H1 (cell line): Measurements from ENCODE around the gene LMNTD2. TPM values are rescaled to one million over a fixed set of nuclear protein-coding genes. Genes with fewer than 3 reads are reported as not detected.

Experiments
- CTCF ChIA-PET: fragments of 300-600 bp; sonication (Branson Sonifier 250); formaldehyde crosslinking; loops from one replicate; lab custom pipeline; 2021; ENCODE audit not compliant: partially characterized antibody; lab: Charles Lee
- POLR2A ChIA-PET: fragments of 300-600 bp; sonication (Branson Sonifier 250); formaldehyde crosslinking; loops from one replicate; lab custom pipeline; 2021; ENCODE audit warnings: inconsistent platforms; ENCODE audit not compliant: partially characterized antibody; lab: Charles Lee
- DNase-seq, 2 experiments: peaks; one replicate each; pipeline versions ENCODE4 v3.0.0 to v3.0.0-alpha.2; 2010 to 2022; ENCODE audit warnings: low spot score in 2 of 2, low read depth in 1 of 2, mixed read lengths in 1 of 2
- FAIRE-seq: peaks from 2 replicates; lab custom pipeline; 2011; peaks lifted over from hg19 to GRCh38; lab: Jason Lieb, UNC
- H2AFZ ChIP-seq: 2 replicates; pipeline ENCODE4 v1.8.1; 2012; ENCODE audit warnings: low read length, inconsistent platforms
- H2AK5ac ChIP-seq: 2 replicates; pipeline ENCODE4 v1.6.1; 2013; ENCODE audit warnings: low read depth, low read length
- H2BK120ac ChIP-seq: replicated peaks from 2 replicates; pipeline ENCODE3; 2013; ENCODE audit warnings: low read depth, low read length, inconsistent platforms
- H2BK12ac ChIP-seq: 2 replicates; pipeline ENCODE4 v1.6.1; 2013; ENCODE audit warnings: low read depth, low read length
- H2BK15ac ChIP-seq: 2 replicates; pipeline ENCODE4 v1.6.1; 2013; ENCODE audit warnings: low read length
- H2BK20ac ChIP-seq: 2 replicates; pipeline ENCODE4 v1.6.1; 2013; ENCODE audit warnings: low read length
- H2BK5ac ChIP-seq: 2 replicates; pipeline ENCODE4 v1.6.1; 2013; ENCODE audit warnings: low read depth, low read length
- H3K14ac ChIP-seq: 2 replicates; pipeline ENCODE4 v1.6.1; 2013; ENCODE audit warnings: inconsistent platforms; ENCODE audit not compliant: insufficient read length
- H3K18ac ChIP-seq: 2 replicates; pipeline ENCODE4 v1.6.1; 2013; ENCODE audit warnings: low read length; ENCODE audit errors: extremely low read depth
- H3K23ac ChIP-seq: 2 replicates; pipeline ENCODE4 v1.6.1; 2013; ENCODE audit warnings: inconsistent platforms; ENCODE audit not compliant: insufficient read length
- H3K23me2 ChIP-seq: 2 replicates; pipeline ENCODE4 v1.6.1; 2013; ENCODE audit warnings: low read depth, low read length
- H3K27ac ChIP-seq: 2 replicates; pipeline ENCODE4 v1.6.1; 2011; ENCODE audit warnings: low read depth, low read length, inconsistent platforms
- H3K27me3 ChIP-seq, 4 experiments: replicated peaks in 1 of 4; 1 replicate in 1 of 4; 2 replicates in 3 of 4; pipeline versions ENCODE4 v1.6.1 to v1.8.1; 2011 to 2013; ENCODE audit warnings: low read length in 3 of 4, mild to moderate bottlenecking in 3 of 4, inconsistent platforms in 2 of 4, mixed read lengths in 2 of 4, moderate library complexity in 1 of 4; ENCODE audit not compliant: control insufficient read depth in 3 of 4, insufficient read depth in 3 of 4; ENCODE audit errors: extremely low read depth in 1 of 4
- H3K36me3 ChIP-seq, 4 experiments: 2 replicates each; pipeline versions ENCODE4 v1.6.1 to v1.8.1; 2011 to 2013; ENCODE audit warnings: mild to moderate bottlenecking in 4 of 4, low read length in 3 of 4, moderate library complexity in 2 of 4, control low read depth in 1 of 4, inconsistent platforms in 1 of 4; ENCODE audit not compliant: insufficient read depth in 4 of 4, control insufficient read depth in 2 of 4
- H3K4ac ChIP-seq: replicated peaks from 2 replicates; pipeline ENCODE3; 2013; ENCODE audit warnings: low read length, low read depth, mixed read lengths, inconsistent platforms; ENCODE audit not compliant: insufficient read length
- H3K4me1 ChIP-seq, 4 experiments: replicated peaks in 1 of 4; 1 replicate in 1 of 4; 2 replicates in 3 of 4; pipeline versions ENCODE4 v1.6.1 to v1.8.1; 2011 to 2013; ENCODE audit warnings: low read length in 3 of 4, inconsistent platforms in 2 of 4, mixed read lengths in 1 of 4; ENCODE audit not compliant: insufficient read depth in 4 of 4, control insufficient read depth in 3 of 4
- H3K4me2 ChIP-seq, 2 experiments: 2 replicates each; pipeline versions ENCODE4 v1.6.1 to v1.8.1; 2011 to 2013; ENCODE audit warnings: low read depth in 2 of 2, low read length in 2 of 2, control low read depth in 1 of 2, inconsistent platforms in 1 of 2, mild to moderate bottlenecking in 1 of 2; ENCODE audit not compliant: insufficient read depth in 1 of 2
- H3K4me3 ChIP-seq, 4 experiments: fragments of 200-600, 300-600 bp in 1 of 4; sonication (generic), shearing (Covaris generic), sonication (Bioruptor Twin) in 1 of 4; 2 replicates each; pipeline versions ENCODE4 v1.5.1 to v1.8.1; 2011 to 2016; ENCODE audit warnings: low read length in 4 of 4, low read depth in 3 of 4, control low read depth in 2 of 4, inconsistent platforms in 2 of 4, mild to moderate bottlenecking in 2 of 4, mixed read lengths in 1 of 4, moderate library complexity in 1 of 4; ENCODE audit not compliant: insufficient read depth in 2 of 4; ENCODE audit errors: extremely low read depth in 1 of 4
- H3K56ac ChIP-seq: replicated peaks from 2 replicates; pipeline ENCODE3; 2013; ENCODE audit warnings: low read depth, mild to moderate bottlenecking, mixed read lengths, low read length, inconsistent platforms; ENCODE audit not compliant: insufficient read length
- H3K79me1 ChIP-seq: 2 replicates; pipeline ENCODE4 v1.6.1; 2013; ENCODE audit warnings: low read depth, low read length, control low read depth
- H3K79me2 ChIP-seq, 2 experiments: 2 replicates each; pipeline versions ENCODE4 v1.6.1 to v1.8.1; 2012 to 2013; ENCODE audit warnings: low read length in 2 of 2, mild to moderate bottlenecking in 2 of 2, inconsistent platforms in 1 of 2; ENCODE audit not compliant: insufficient read depth in 2 of 2, control insufficient read depth in 1 of 2
- H3K9ac ChIP-seq, 4 experiments: replicated peaks in 1 of 4; 1 replicate in 1 of 4; 2 replicates in 3 of 4; pipeline versions ENCODE4 v1.6.1 to v1.8.1; 2011 to 2013; ENCODE audit warnings: low read depth in 3 of 4, low read length in 3 of 4, control low read depth in 2 of 4, mild to moderate bottlenecking in 2 of 4, moderate library complexity in 2 of 4, inconsistent platforms in 1 of 4; ENCODE audit errors: extremely low read depth in 1 of 4
- H3K9me3 ChIP-seq, 2 experiments: 2 replicates each; pipeline versions ENCODE4 v1.6.1 to v1.8.1; 2012 to 2013; ENCODE audit warnings: mild to moderate bottlenecking in 2 of 2, moderate library complexity in 2 of 2, control low read depth in 1 of 2, inconsistent platforms in 1 of 2, low read depth in 1 of 2, low read length in 1 of 2, mixed read lengths in 1 of 2; ENCODE audit not compliant: insufficient read depth in 2 of 2
- H4K20me1 ChIP-seq, 2 experiments: replicated peaks in 1 of 2; 2 replicates each; pipeline versions ENCODE3 to v1.8.1; 2011 to 2013; ENCODE audit warnings: inconsistent platforms in 2 of 2, low read length in 2 of 2, mild to moderate bottlenecking in 1 of 2; ENCODE audit not compliant: insufficient read depth in 2 of 2, control insufficient read depth in 1 of 2
- H4K5ac ChIP-seq: 2 replicates; pipeline ENCODE4 v1.6.1; 2013; ENCODE audit warnings: low read length, low read depth, mixed read lengths, inconsistent platforms; ENCODE audit not compliant: insufficient read length
- H4K8ac ChIP-seq: 2 replicates; pipeline ENCODE4 v1.8.0; 2013; ENCODE audit warnings: mild to moderate bottlenecking, moderate library complexity, low read length, inconsistent platforms; ENCODE audit not compliant: insufficient read depth; ENCODE audit errors: extremely low read depth
- H4K91ac ChIP-seq: replicated peaks from 2 replicates; pipeline ENCODE3; 2013; ENCODE audit warnings: low read length, mixed read lengths, inconsistent platforms; ENCODE audit not compliant: insufficient read length
- SUZ12 ChIP-seq: fragments of 200-600 bp; sonication (generic); IDR thresholded peaks from 2 replicates; pipeline ENCODE4 v1.6.1; 2012; ENCODE audit warnings: mild to moderate bottlenecking, inconsistent platforms, low read length, moderate library complexity, mixed read lengths
- TAF1 ChIP-seq: IDR thresholded peaks from 2 replicates; pipeline ENCODE4 v1.6.1; 2011; ENCODE audit warnings: mild to moderate bottlenecking, low read depth, low read length
- WGBS, 2 experiments: shearing (Covaris generic) in 1 of 2; methylation state at CpG; one replicate each; pipeline versions ENCODE4 v1.1.6 to v1.1.7; 2013 to 2015; ENCODE audit warnings: low lambda C conversion rate in 2 of 2, mixed read lengths in 2 of 2, inconsistent platforms in 1 of 2, low coverage in 1 of 2, missing lambda C conversion rate in 1 of 2; ENCODE audit not compliant: insufficient replicate concordance in 2 of 2, insufficient coverage in 1 of 2, insufficient read length in 1 of 2; ENCODE audit errors: extremely low coverage in 1 of 2, missing lambda C conversion rate in 1 of 2; 5-methylcytosine and 5-hydroxymethylcytosine counted together
- polyA plus RNA-seq, 7 experiments: library from polyadenylated mRNA; depleted of rRNA in 3 of 7; stranded (reverse) in 5 of 7; unstranded in 2 of 7; fragments of >200 nt in 5 of 7; fragments of 200-250 nt in 2 of 7; gene quantifications; 1 replicate in 5 of 7; 2 replicates in 1 of 7; 4 replicates in 1 of 7; pipeline versions ENCODE4 v1.2.1 to v1.2.3, GENCODE V29; 2011 to 2013; ENCODE audit warnings: missing spikeins in 2 of 7, mixed read lengths in 2 of 7
- total RNA-seq: library from RNA; stranded (reverse); fragmentation: NEBNext Ultra II Directional; extraction: Animal tissue kit (Norgen Biotek cat#: 25700); gene quantifications from 2 replicates; pipeline ENCODE4 v1.2.1, GENCODE V29; 2021

Gene LMNTD2
- total and polyA plus RNA-seq, 2 of the 8 experiments (the other 6 are each of a cell fraction or from before 2014, with no cell fraction given), result 1.6 to 3.1 TPM

- Histone ChIP-seq H3K27me3 (peaks cover 8 to 17% (median 13%) of the 10 kb centered on the region in 4 experiments), H3K9ac (no peak overlapping the region; a peak in 1 of 7 replicates), H2AFZ (no peak overlapping the region), H3K4me1 (peaks cover 6 to 26% (median 16%) of the 10 kb centered on the region in 4 experiments), H4K8ac (no peak overlapping the region), H3K56ac (peak overlapping the region; percentile 46), H4K5ac (no peak overlapping the region), H3K4me2 (peak overlapping the region; percentile 83 to 99), H3K9me3 (no peaks in the 10 kb centered on the region), H2BK12ac (no peak overlapping the region), H3K14ac (peak overlapping the region; percentile 53), H3K36me3 (no peaks in the 10 kb centered on the region), H2BK15ac (no peak overlapping the region; the same call in 1 of the 2 replicates), H3K4ac (no peak overlapping the region), H2AK5ac (0 out of 2 replicates have a peak overlapping the region, but pooled peaks have one; percentile 40), H2BK120ac (no peak overlapping the region), H3K27ac (no peak overlapping the region), H3K23me2 (peaks cover 15% of the 10 kb centered on the region), H2BK5ac (no peak overlapping the region), H3K79me1 (peaks cover 12% of the 10 kb centered on the region), H3K79me2 (peaks cover 30 to 31% of the 10 kb centered on the region in 2 experiments), H4K91ac (peak overlapping the region; percentile 74), H4K20me1 (peaks cover 22 to 28% of the 10 kb centered on the region in 2 experiments), H3K18ac (no peak overlapping the region; the same call in 1 of the 2 replicates), H3K23ac (no peak overlapping the region), H2BK20ac (no peak overlapping the region), H3K4me3 (peak overlapping the region; percentile 44 to 72 (median 57))
- ChIA-PET POLR2A (interaction anchor here (0.8 to 2.1 kb wide), 6 partner anchors 15 to 62 kb away, joined by 3 to 12 read pairs (median 4); partner anchors contain the start of genes DRD4, LMNTD2, LRRC56 and RASSF7), CTCF (interaction anchor here (0.6 to 2.1 kb wide), 6 partner anchors 9 to 993 kb away, joined by 3 to 7 read pairs (median 5); no protein-coding TSS in a partner anchor)
- DNase-seq, result no peak
- FAIRE-seq, result no peak
- TF ChIP-seq TAF1 (no peak), SUZ12 (peak; percentile 60)
- WGBS, 2 experiments, result 19% methylated on average over 20 of the region's 25 CpGs; no CpG with 5 or more reads in 1 of the 2 experiments
Observed at GRCh38 chr11:574632-575312, 14.2 kb upstream of the LMNTD2 start.
